Gastrocnemius medialis (tissue), 4 donors: ENCODE measurements around the gene DUSP19. TPM values are rescaled to one million over a fixed set of nuclear protein-coding genes. Genes with fewer than 3 reads are reported as not detected.

Experiments used
- ATAC-seq, 2 donors: fragments of 150-250 bp; one replicate each; pipeline ENCODE4 v1.9.1; 2016
- DNase-seq, 2 donors: peaks; one replicate each; pipeline ENCODE4 v3.0.0-alpha.2; 2019
- H3K27ac ChIP-seq, 4 donors: fragments of 200-600 bp; sonication (generic); 1 replicate in 1 of 4; 2 replicates in 3 of 4; pipeline ENCODE4 v1.5.1; 2016 to 2018; ENCODE audit warnings: mild to moderate bottlenecking in 2 of 4, moderate library complexity in 1 of 4
- H3K27me3 ChIP-seq, 3 donors: fragments of 200-600 bp; sonication (generic) in 2 of 3; 1 replicate in 1 of 3; 2 replicates in 2 of 3; pipeline versions ENCODE4 v1.5.1 to v1.6.0; 2016 to 2019; ENCODE audit warnings: mild to moderate bottlenecking in 1 of 3, moderate library complexity in 1 of 3
- H3K36me3 ChIP-seq, 2 donors: fragments of 200-600 bp; sonication (generic) in 1 of 2; one replicate each; pipeline ENCODE4 v1.5.1; 2017 to 2018
- H3K4me1 ChIP-seq, 2 donors: fragments of 200-600 bp; sonication (generic) in 1 of 2; one replicate each; pipeline ENCODE4 v1.5.1; 2016 to 2017; ENCODE audit warnings: mild to moderate bottlenecking in 2 of 2
- H3K4me3 ChIP-seq, 4 donors: fragments of 200-600 bp; sonication (generic) in 3 of 4; 1 replicate in 1 of 4; 2 replicates in 3 of 4; pipeline ENCODE4 v1.5.1; 2016 to 2019; ENCODE audit warnings: mild to moderate bottlenecking in 2 of 4
- H3K9me3 ChIP-seq, 3 donors: fragments of 200-600 bp; sonication (generic) in 2 of 3; 1 replicate in 1 of 3; 2 replicates in 2 of 3; pipeline ENCODE4 v1.5.1; 2016 to 2019
- CTCF ChIP-seq, 5 experiments: fragments of 450-650 bp in 3 of 5; fragments of 200-600 bp in 2 of 5; sonication (generic) in 2 of 5; IDR thresholded peaks in 4 of 5; conservative IDR thresholded peaks in 1 of 5; 1 replicate in 4 of 5; 2 replicates in 1 of 5; pipeline ENCODE4 v1.5.1; 2016 to 2019; ENCODE audit warnings: antibody characterized with exemption in 5 of 5, mild to moderate bottlenecking in 3 of 5, moderate library complexity in 3 of 5
- POLR2A ChIP-seq, 2 donors: fragments of 450-650 bp; IDR thresholded peaks; one replicate each; pipeline ENCODE4 v1.6.1; 2017; ENCODE audit warnings: antibody characterized with exemption in 2 of 2, mild to moderate bottlenecking in 2 of 2, moderate library complexity in 2 of 2
- in situ Hi-C, 4 donors: fragments of 200-750 bp; cut with MboI; loops; one replicate each; pipeline versions ENCODE4 v1.15.0 to v1.8.0; 2017; ENCODE audit warnings: low sequenced_read_pairs in 4 of 4
- intact Hi-C: fragments of 100-400 bp; cut with DNase I; formaldehyde crosslinking; loops from one replicate; pipeline ENCODE4 v1.15.1; 2023; ENCODE audit warnings: low total_unique reads
- total RNA-seq, 4 donors: library from RNA; depleted of rRNA; stranded (reverse); fragments of >200 nt; gene quantifications; one replicate each; pipeline versions ENCODE4 v1.1.0 to v1.2.3, GENCODE V29; 2016

Gene DUSP19
- total RNA-seq, 4 donors from 2014 or later: 0.47 to 5.9 (median 2.1) TPM

DNA sequence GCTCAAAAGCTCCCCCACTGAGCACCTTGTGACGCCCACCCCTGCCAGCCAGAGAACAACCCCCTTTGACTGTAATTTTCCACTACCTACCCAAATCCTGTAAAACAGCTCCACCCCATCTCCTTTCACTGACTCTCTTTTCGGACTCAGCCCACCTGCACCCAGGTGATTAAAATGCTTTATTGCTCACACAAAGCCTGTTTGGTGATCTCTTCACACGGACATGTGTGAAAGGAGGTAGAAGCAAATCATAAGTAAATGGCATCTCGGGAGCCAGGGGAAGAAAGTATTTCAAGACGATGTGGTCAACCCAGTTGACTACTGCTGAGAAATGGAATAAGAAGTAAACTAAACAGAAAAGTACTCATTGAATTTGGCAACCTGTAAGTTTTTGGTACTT is 29.1 kb upstream of the DUSP19 start:
- DNase-seq: no peak
- in situ Hi-C loops (no loop called here), intact Hi-C loops (no loop called here)
- H3K4me3 ChIP-seq: no peak overlapping the region
- no peaks in the 10 kb centered on the region for H3K36me3 ChIP-seq
- H3K9me3 ChIP-seq: no peaks in the 10 kb centered on the region
- H3K27ac ChIP-seq: no peak overlapping the region
- TF ChIP-seq CTCF (IDR thresholded peaks at IDR 0.05 in 4 of 5, conservative IDR thresholded peaks at IDR 0.05 in 1 of 5) (no peak), POLR2A (IDR thresholded peaks at IDR 0.05) (no peak)
- ATAC-seq: no peak
- H3K27me3 ChIP-seq: no peaks in the 10 kb centered on the region
- no peaks in the 10 kb centered on the region for H3K4me1 ChIP-seq

DNA sequence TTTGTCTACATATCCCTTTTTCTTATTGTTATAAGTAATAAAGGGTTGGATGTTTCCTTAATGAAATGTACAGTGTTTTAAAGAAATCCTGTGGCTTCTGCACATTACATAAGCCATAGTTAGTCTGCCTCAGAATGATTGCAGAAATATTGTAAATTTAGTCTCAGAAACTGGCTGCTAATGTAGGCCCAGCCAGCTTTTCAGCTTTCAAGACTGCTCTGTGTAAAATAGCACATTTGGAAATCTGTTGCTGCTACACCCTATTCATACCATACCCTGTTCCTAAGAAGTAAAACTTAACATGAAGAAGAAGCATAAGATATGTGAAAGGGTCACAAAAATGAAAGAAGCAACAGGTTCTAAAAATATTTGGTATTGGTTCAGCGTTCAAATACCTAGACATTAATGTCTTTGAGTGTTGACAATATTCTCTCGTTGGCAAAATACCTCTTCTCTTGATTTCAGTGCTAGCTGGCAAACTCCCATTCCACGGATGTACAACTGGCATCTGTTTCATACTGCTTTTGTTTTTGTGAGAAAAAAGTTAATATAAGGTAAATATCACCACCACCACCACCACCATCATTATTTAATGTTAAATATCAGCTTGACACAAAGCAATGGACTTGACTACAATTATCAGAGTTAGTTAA is 21.1 kb upstream of the DUSP19 start:
- Histone ChIP-seq H3K4me1 (no peaks in the 10 kb centered on the region), H3K27ac (no peak overlapping the region), H3K36me3 (no peaks in the 10 kb centered on the region), H3K9me3 (no peaks in the 10 kb centered on the region), H3K4me3 (no peak overlapping the region), H3K27me3 (no peaks in the 10 kb centered on the region)
- in situ Hi-C loops: no loop called here
- TF ChIP-seq CTCF (IDR thresholded peaks at IDR 0.05 in 4 of 5, conservative IDR thresholded peaks at IDR 0.05 in 1 of 5): no peak
- TF ChIP-seq POLR2A (IDR thresholded peaks at IDR 0.05): no peak
- intact Hi-C loops: no loop called here
- ATAC-seq (no peak), DNase-seq (no peak)

DNA sequence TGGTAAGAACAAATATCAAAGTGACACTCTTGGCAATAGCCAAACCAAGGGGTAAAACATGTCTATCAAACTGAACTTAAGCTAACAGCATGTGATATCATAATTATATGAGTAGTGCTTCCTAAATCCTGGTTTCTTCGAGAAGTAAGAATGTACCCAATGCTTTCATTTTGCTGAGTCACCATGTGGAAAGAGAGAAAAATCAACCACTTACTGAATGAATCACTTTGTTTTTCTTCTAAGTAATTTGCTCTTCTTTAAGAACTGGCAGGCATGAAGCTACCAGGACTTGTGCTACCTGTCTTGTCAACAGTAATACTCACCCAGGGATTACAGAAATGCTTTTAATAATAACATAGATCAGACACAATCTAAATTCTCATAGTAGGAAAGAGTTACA is 19.0 kb upstream of the DUSP19 start:
- ATAC-seq: no peak
- no peak overlapping the region for H3K4me3 ChIP-seq
- no peak for TF ChIP-seq CTCF (IDR thresholded peaks at IDR 0.05 in 4 of 5, conservative IDR thresholded peaks at IDR 0.05 in 1 of 5)
- TF ChIP-seq POLR2A (IDR thresholded peaks at IDR 0.05): no peak
- in situ Hi-C loops: no loop called here
- no peak overlapping the region for H3K27ac ChIP-seq
- no peaks in the 10 kb centered on the region for H3K27me3 ChIP-seq
- DNase-seq: no peak
- no peaks in the 10 kb centered on the region for H3K36me3 ChIP-seq
- intact Hi-C loops: no loop called here
- no peaks in the 10 kb centered on the region for H3K4me1 ChIP-seq
- H3K9me3 ChIP-seq: no peaks in the 10 kb centered on the region

DNA sequence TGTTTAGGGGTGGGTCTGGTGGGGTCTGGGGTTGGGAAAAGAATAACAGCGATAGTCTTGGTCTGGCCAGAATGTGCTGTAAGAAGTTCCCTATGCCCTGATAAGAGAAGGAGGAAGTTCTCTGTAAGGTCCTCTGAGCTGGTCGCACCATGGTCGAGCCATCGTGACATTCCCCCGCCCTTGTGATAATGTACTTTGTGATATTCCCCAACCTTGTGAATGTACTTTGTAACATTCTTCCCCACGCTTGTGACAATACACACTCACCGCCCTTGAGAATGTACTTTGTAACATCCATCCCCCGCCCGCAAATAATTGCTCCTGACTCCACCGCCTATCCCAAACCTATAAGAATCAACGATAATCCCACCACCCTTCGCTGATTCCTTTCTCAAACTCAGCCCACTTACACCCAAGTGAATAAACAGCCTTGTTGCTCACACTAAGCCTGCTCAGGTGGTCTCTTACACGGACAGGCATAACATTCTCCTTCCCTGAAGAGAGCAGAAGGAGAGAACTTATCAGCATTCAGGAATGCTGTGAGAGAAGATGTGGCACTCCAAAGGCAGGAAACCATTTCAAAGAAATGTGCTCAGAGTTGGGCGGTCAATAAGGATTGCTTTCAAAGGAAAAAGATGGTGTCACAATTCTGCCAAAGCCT is 17.8 kb upstream of the DUSP19 start:
- Histone ChIP-seq H3K4me1 (no peaks in the 10 kb centered on the region), H3K27ac (no peak overlapping the region), H3K27me3 (no peaks in the 10 kb centered on the region), H3K36me3 (no peaks in the 10 kb centered on the region), H3K9me3 (no peaks in the 10 kb centered on the region), H3K4me3 (no peak overlapping the region)
- no peak for TF ChIP-seq CTCF (IDR thresholded peaks at IDR 0.05 in 4 of 5, conservative IDR thresholded peaks at IDR 0.05 in 1 of 5)
- TF ChIP-seq POLR2A (IDR thresholded peaks at IDR 0.05): no peak
- no peak for DNase-seq
- no peak for ATAC-seq
- in situ Hi-C loops (no loop called here), intact Hi-C loops (no loop called here)
